AG04450 (cell line): ENCODE data around the gene PSD2. TPM values are rescaled to one million over a fixed set of nuclear protein-coding genes. Genes with fewer than 3 reads are reported as not detected.

Source experiments
- CTCF ChIA-PET: fragments of 300-600, 350-600 bp; formaldehyde crosslinking; extraction: SDS; loops from one replicate; lab custom pipeline; 2022; ENCODE audit warnings: antibody characterized with exemption, inconsistent platforms; lab: Charles Lee
- POLR2A ChIA-PET: fragments of 350-600 bp; formaldehyde crosslinking; extraction: SDS; loops from one replicate; lab custom pipeline; 2021; ENCODE audit warnings: antibody characterized with exemption, inconsistent platforms; lab: Yijun Ruan, JAX
- DNase-seq: peaks from one replicate; pipeline ENCODE4 v3.0.0-alpha.2; 2011; ENCODE audit warnings: low read depth, low spot score
- H3K27ac ChIP-seq: one replicate; pipeline ENCODE4 v1.5.1; 2012; ENCODE audit warnings: low read depth, low read length, control low read depth
- H3K27me3 ChIP-seq: one replicate; pipeline ENCODE4 v1.6.0; 2012; ENCODE audit warnings: low read length; ENCODE audit not compliant: control insufficient read depth, insufficient read depth
- H3K4me3 ChIP-seq: 2 replicates; pipeline ENCODE4 v1.5.1; 2011; ENCODE audit warnings: mild to moderate bottlenecking, low read depth, low read length, control low read depth
- H3K9me3 ChIP-seq: 2 replicates; pipeline ENCODE4 v1.5.1; 2012; ENCODE audit warnings: low read length; ENCODE audit not compliant: control insufficient read depth, insufficient read depth
- polyA plus RNA-seq: library from polyadenylated mRNA; depleted of rRNA; stranded (reverse); fragments of >200 nt; gene quantifications from 2 replicates; pipeline ENCODE4 v1.2.3, GENCODE V29; 2011
- TF ChIP-seq, protein P1 (sequence below): IDR thresholded peaks from 2 replicates; pipeline ENCODE4 v1.5.1; 2011; ENCODE audit warnings: low read depth, low read length, control low read depth, inconsistent platforms

The PSD2 gene
- polyA plus RNA-seq, 1 experiment = not detected

DNA sequence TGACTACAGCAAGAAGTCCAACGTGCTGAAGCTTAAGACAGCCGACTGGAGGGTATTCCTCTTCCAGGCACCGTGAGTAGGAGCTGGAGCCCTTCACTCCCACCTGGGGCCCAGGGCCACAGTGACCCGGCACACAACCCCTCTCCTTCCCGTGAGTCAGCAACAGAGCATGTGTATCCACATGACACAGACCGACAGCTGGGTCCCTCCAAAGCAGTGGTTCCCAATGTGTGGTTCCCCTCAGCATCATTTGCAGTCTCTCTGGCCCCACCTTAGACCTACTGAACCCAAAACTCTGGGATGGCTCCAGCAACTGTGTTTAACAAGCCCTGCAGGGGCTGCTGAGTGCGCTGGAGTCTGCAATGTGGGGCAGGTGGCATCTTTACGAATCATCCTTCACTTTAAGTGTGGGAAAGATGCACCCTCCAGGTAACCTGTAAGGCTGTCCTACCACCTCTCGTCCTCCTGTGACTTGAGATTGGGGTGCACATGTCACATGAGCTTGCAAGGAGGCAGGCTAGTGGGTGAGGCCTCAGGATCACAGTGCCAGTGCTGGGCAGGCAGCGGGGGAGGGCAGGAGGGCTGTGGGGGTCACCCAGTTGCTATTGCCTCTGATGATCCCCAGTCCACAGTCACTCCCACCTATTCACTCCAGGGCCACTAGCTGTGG lies 42.2 kb downstream of the PSD2 start:
- H3K4me3 ChIP-seq = no peak overlapping the region
- TF ChIP-seq, protein P1, sequence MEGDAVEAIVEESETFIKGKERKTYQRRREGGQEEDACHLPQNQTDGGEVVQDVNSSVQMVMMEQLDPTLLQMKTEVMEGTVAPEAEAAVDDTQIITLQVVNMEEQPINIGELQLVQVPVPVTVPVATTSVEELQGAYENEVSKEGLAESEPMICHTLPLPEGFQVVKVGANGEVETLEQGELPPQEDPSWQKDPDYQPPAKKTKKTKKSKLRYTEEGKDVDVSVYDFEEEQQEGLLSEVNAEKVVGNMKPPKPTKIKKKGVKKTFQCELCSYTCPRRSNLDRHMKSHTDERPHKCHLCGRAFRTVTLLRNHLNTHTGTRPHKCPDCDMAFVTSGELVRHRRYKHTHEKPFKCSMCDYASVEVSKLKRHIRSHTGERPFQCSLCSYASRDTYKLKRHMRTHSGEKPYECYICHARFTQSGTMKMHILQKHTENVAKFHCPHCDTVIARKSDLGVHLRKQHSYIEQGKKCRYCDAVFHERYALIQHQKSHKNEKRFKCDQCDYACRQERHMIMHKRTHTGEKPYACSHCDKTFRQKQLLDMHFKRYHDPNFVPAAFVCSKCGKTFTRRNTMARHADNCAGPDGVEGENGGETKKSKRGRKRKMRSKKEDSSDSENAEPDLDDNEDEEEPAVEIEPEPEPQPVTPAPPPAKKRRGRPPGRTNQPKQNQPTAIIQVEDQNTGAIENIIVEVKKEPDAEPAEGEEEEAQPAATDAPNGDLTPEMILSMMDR = no peak
- ChIA-PET CTCF (interaction anchor here (0.7 kb wide), 1 partner anchor 131 kb away, joined by 3 read pairs; no protein-coding TSS in a partner anchor), POLR2A (no interaction called here)
- H3K27ac ChIP-seq = no peak overlapping the region
- H3K27me3 ChIP-seq = peaks cover 9% of the 10 kb centered on the region
- H3K9me3 ChIP-seq = no peaks in the 10 kb centered on the region
- no peak for DNase-seq

DNA sequence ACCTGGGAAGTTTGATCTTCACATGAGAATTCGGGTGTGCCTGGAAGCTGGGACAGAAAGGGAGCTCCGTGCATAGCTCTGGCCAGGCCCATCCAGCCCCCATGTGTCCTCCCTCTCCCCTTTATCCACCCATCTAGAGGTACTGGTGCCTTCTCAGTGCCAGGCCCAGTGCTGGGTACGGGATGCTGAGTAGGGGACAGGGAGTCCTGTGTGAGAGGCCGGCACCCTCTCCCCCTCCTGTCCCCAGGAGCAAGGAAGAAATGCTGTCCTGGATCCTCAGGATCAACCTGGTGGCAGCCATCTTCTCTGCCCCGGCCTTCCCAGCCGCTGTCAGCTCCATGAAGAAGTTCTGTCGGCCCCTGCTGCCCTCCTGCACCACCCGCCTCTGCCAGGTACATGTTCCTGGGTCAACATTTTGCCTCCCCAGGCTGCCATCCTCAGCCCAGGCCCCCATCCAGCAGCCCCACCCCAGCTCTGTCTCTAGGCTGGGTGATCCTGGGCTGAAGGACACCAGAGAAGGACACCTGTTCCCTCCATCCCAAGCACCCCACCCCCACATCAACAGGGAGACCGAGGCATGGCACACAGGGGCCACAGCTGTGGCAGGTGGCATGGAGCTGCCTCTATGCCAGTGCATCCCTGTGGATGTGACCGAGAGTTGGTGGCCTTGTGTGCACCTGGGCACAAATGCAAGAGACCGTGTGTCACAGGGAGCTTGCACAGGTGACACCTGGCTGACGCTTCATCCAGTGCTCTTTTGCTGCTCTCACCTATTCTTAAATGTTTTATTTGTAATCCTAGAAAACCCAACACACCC lies 43.0 kb downstream of the PSD2 start:
- TF ChIP-seq, protein P1 = no peak
- ChIA-PET CTCF (no interaction called here), POLR2A (no interaction called here)
- peaks cover 9% of the 10 kb centered on the region for H3K27me3 ChIP-seq
- no peak overlapping the region for H3K27ac ChIP-seq
- no peaks in the 10 kb centered on the region for H3K9me3 ChIP-seq
- H3K4me3 ChIP-seq = no peak overlapping the region
- DNase-seq = no peak

DNA sequence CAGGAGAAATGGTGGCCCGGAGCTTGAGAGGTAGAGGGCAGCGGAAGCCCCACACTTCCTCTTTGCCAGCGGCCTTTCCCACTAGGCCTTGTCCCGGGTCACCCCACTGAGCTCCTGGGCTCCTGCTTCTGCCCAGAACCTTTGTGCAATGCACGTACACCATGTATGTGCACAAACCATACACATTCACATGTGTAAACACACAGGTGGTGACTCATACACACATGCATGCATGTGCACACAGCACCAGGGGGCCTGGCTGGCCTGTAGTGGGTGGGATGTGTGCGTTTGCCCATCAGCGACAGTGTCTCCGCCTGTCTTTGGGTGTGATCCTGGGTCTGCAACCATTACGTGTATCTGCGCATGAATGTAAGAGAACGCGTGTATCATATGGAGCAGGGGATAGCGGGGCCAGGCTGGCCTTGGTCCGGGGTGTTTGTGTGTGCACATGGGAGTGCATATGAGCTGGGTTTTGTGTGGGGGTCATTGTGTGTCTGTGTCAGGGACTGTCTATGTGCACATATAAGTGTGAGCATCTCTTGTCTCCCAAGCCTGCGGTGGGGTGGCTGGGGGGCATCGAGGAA lies 43.7 kb downstream of the PSD2 start:
- Histone ChIP-seq H3K27me3 (peaks cover 7% of the 10 kb centered on the region), H3K9me3 (no peaks in the 10 kb centered on the region), H3K27ac (no peak overlapping the region), H3K4me3 (no peak overlapping the region)
- CTCF ChIA-PET = no interaction called here
- TF ChIP-seq, protein P1 = no peak
- no peak for DNase-seq
- POLR2A ChIA-PET = no interaction called here

DNA sequence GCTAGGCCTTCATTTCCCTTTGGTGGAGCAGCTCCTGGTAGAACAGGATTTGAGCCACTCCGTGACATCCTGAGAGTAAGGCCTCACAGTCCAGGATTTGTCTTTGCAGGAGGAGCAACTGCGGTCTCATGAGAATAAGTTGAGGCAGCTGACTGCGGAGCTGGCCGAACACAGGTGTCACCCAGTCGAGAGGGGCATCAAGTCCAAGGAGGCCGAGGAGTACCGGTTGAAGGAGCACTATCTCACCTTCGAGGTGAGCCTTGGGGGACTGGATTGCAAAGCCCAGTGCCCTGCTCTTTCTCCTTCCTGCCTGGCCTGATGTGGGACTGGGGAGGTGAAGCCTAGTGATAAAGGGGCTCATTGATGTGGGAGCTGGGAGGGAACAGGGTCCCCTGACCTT lies 44.3 kb downstream of the PSD2 start:
- POLR2A ChIA-PET = no interaction called here

More for the DNA sequence above, 44.3 kb downstream of the PSD2 start:
- Histone ChIP-seq H3K4me3 (no peak overlapping the region), H3K27me3 (peaks cover 12% of the 10 kb centered on the region), H3K27ac (no peak overlapping the region), H3K9me3 (no peaks in the 10 kb centered on the region)
- TF ChIP-seq, protein P1 = no peak
- CTCF ChIA-PET = no interaction called here
- DNase-seq = no peak
